Measurements from ENCODE around the gene ANTXR2. TPM values are rescaled to one million over a fixed set of nuclear protein-coding genes. Genes with fewer than 3 reads are reported as not detected.

The ANTXR2 gene
- total and polyA plus RNA-seq, 2 of the 8 experiments (the other 6 are each of a cell fraction or from before 2014, with no cell fraction given): 1.1 to 7.5 TPM

- TF ChIP-seq E2F6 (IDR thresholded peaks at IDR 0.05): no peak
- no peak for TF ChIP-seq POU5F1 (IDR thresholded peaks at IDR 0.05; ENCODE audit: low read depth, low read length)
- no peak for TF ChIP-seq KDM4A (IDR thresholded peaks at IDR 0.05; ENCODE audit: low read depth, low read length, severe bottlenecking)
- no peak for TF ChIP-seq USF2 (IDR thresholded peaks at IDR 0.05; ENCODE audit: low read length)
- no peak for TF ChIP-seq SUZ12 (IDR thresholded peaks at IDR 0.05; ENCODE audit: low read length)
- no peak for TF ChIP-seq BACH1 (IDR thresholded peaks at IDR 0.05; ENCODE audit: low read length)
- no peak for TF ChIP-seq ATF3 (IDR thresholded peaks at IDR 0.05; ENCODE audit: insufficient read depth, low read depth, low read length)
- no peak for TF ChIP-seq NANOG (IDR thresholded peaks at IDR 0.05; ENCODE audit: insufficient read depth, low read depth, low read length, poor library complexity, severe bottlenecking)
- TF ChIP-seq CBX8 (IDR thresholded peaks at IDR 0.05; ENCODE audit: borderline replicate concordance, low read depth, low read length): no peak
- TF ChIP-seq JUN (IDR thresholded peaks at IDR 0.05; ENCODE audit: low read depth, low read length): no peak
- TF ChIP-seq GABPA (IDR thresholded peaks at IDR 0.05; ENCODE audit: borderline replicate concordance, insufficient read depth, low read length): no peak
- no peak for TF ChIP-seq KDM5A (IDR thresholded peaks at IDR 0.05; ENCODE audit: low read length)
- Histone ChIP-seq H2BK120ac (replicated peaks; ENCODE audit: low read depth, low read length) (no peak overlapping the region), H2BK15ac (ENCODE audit: low read length) (no peak overlapping the region), H3K9ac (replicated peaks in 1 of 4; ENCODE audit: extremely low read depth in 1 of 4, low read depth in 3 of 4, low read length in 3 of 4) (no peak overlapping the region), H3K36me3 (ENCODE audit: control insufficient read depth in 2 of 4, insufficient read depth in 4 of 4, low read length in 3 of 4) (no peaks in the 10 kb centered on the region; a peak in 1 of 8 replicates), H4K5ac (ENCODE audit: insufficient read length, low read depth, low read length) (no peak overlapping the region), H3K23me2 (ENCODE audit: low read depth, low read length) (no peaks in the 10 kb centered on the region), H2BK20ac (ENCODE audit: low read length) (no peak overlapping the region), H3K27ac (ENCODE audit: low read depth, low read length) (no peak overlapping the region), H3K9me3 (ENCODE audit: insufficient read depth in 2 of 2, low read depth in 1 of 2, low read length in 1 of 2) (peaks cover 0 to 2% of the 10 kb centered on the region in 2 experiments; a peak in 1 of 4 replicates), H3K4ac (replicated peaks; ENCODE audit: insufficient read length, low read depth, low read length) (no peak overlapping the region), H3K79me1 (ENCODE audit: low read depth, low read length) (no peaks in the 10 kb centered on the region), H4K91ac (replicated peaks; ENCODE audit: insufficient read length, low read length) (no peak overlapping the region), H2BK12ac (ENCODE audit: low read depth, low read length) (no peak overlapping the region), H3K14ac (ENCODE audit: insufficient read length) (no peak overlapping the region), H2BK5ac (ENCODE audit: low read depth, low read length) (no peak overlapping the region), H3K56ac (replicated peaks; ENCODE audit: insufficient read length, low read depth, low read length) (no peak overlapping the region), H4K8ac (ENCODE audit: extremely low read depth, insufficient read depth, low read length) (no peak overlapping the region), H2AFZ (ENCODE audit: low read length) (no peak overlapping the region), H3K27me3 (replicated peaks in 1 of 4; ENCODE audit: control insufficient read depth in 3 of 4, extremely low read depth in 1 of 4, insufficient read depth in 3 of 4, low read length in 3 of 4) (no peaks in the 10 kb centered on the region), H3K79me2 (ENCODE audit: control insufficient read depth in 1 of 2, insufficient read depth in 2 of 2, low read length in 2 of 2) (no peaks in the 10 kb centered on the region), H3K4me2 (ENCODE audit: insufficient read depth in 1 of 2, low read depth in 2 of 2, low read length in 2 of 2) (no peak overlapping the region), H3K4me1 (replicated peaks in 1 of 4; ENCODE audit: control insufficient read depth in 3 of 4, insufficient read depth in 4 of 4, low read length in 3 of 4) (no peaks in the 10 kb centered on the region), H3K4me3 (ENCODE audit: extremely low read depth in 1 of 4, insufficient read depth in 2 of 4, low read depth in 3 of 4, low read length in 4 of 4) (no peak overlapping the region), H4K20me1 (replicated peaks in 1 of 2; ENCODE audit: control insufficient read depth in 1 of 2, insufficient read depth in 2 of 2, low read length in 2 of 2) (no peaks in the 10 kb centered on the region), H2AK5ac (ENCODE audit: low read depth, low read length) (no peak overlapping the region), H3K23ac (ENCODE audit: insufficient read length) (no peak overlapping the region), H3K18ac (ENCODE audit: extremely low read depth, low read length) (no peak overlapping the region)
- CTCF ChIA-PET (ENCODE audit: partially characterized antibody): no interaction called here
- FAIRE-seq: no peak
- no peak for DNase-seq (ENCODE audit: low read depth in 1 of 2, low spot score in 2 of 2)
- POLR2A ChIA-PET (ENCODE audit: partially characterized antibody): no interaction called here
- WGBS, 2 experiments (ENCODE audit: extremely low coverage in 1 of 2, insufficient coverage in 1 of 2, insufficient read length in 1 of 2, insufficient replicate concordance in 2 of 2, low coverage in 1 of 2, low lambda C conversion rate in 2 of 2, missing lambda C conversion rate in 1 of 2): 92% methylated on average over 1 of the region's 1 CpG; no CpG with 5 or more reads in 1 of the 2 experiments
These were observed 34.3 kb upstream of the ANTXR2 start for GRCh38 chr4:80107374-80107773.

Measured in H1 (cell line).